Neural cell (in vitro differentiated cells): ENCODE measurements around the gene OST4. TPM values are rescaled to one million over a fixed set of nuclear protein-coding genes. Genes with fewer than 3 reads are reported as not detected.

Experiments
- H2AFZ ChIP-seq: fragments of 200-600, 300-800 bp; sonication (generic), shearing (Covaris generic); 2 replicates; pipeline ENCODE4 v1.6.0; 2014; ENCODE audit warnings: low read depth, mild to moderate bottlenecking, antibody characterized with exemption, low read length, moderate library complexity
- H3F3A ChIP-seq: fragments of 200-600 bp; shearing (Covaris generic); 2 replicates; pipeline ENCODE4 v1.6.1; 2016; ENCODE audit warnings: mild to moderate bottlenecking, moderate library complexity, mixed read lengths, antibody characterized with exemption, low read length; ENCODE audit not compliant: insufficient read depth, poor library complexity, severe bottlenecking
- H3K27ac ChIP-seq: fragments of 200-600, 300-800 bp; sonication (generic), shearing (Covaris generic); 2 replicates; pipeline ENCODE4 v1.5.1; 2014; ENCODE audit warnings: mild to moderate bottlenecking, low read length, moderate library complexity
- H3K27me3 ChIP-seq: fragments of 300-800, 200-600 bp; sonication (generic), shearing (Covaris generic); 2 replicates; pipeline ENCODE4 v1.6.0; 2014; ENCODE audit warnings: mild to moderate bottlenecking, low read depth, low read length, moderate library complexity; ENCODE audit not compliant: insufficient read depth
- H3K36me3 ChIP-seq: fragments of 300-800, 200-600 bp; sonication (generic), shearing (Covaris generic); 2 replicates; pipeline ENCODE4 v1.5.1; 2014; ENCODE audit warnings: mild to moderate bottlenecking, antibody characterized with exemption, low read length, moderate library complexity; ENCODE audit not compliant: insufficient read depth
- H3K4me2 ChIP-seq: fragments of 300-800, 200-600 bp; sonication (generic), shearing (Covaris generic); 2 replicates; pipeline ENCODE4 v1.6.0; 2014; ENCODE audit warnings: mild to moderate bottlenecking, low read length
- H3K4me3 ChIP-seq: fragments of 300-800, 200-600 bp; sonication (generic), shearing (Covaris generic); 2 replicates; pipeline ENCODE4 v1.5.1; 2014; ENCODE audit warnings: mild to moderate bottlenecking, low read length, moderate library complexity
- H3K79me2 ChIP-seq: fragments of 200-600 bp; shearing (Covaris generic); replicated peaks from 2 replicates; pipeline ENCODE4 v1.6.0; 2014; ENCODE audit warnings: mild to moderate bottlenecking, low read length, moderate library complexity; ENCODE audit not compliant: insufficient read depth
- H3K9ac ChIP-seq: fragments of 300-800, 200-600 bp; sonication (generic), shearing (Covaris generic); 2 replicates; pipeline ENCODE4 v1.6.1; 2016; ENCODE audit warnings: mild to moderate bottlenecking, low read length, mixed read lengths
- H3K9me2 ChIP-seq: fragments of 200-600 bp; shearing (Covaris generic); 2 replicates; pipeline ENCODE4 v1.6.1; 2016; ENCODE audit warnings: mild to moderate bottlenecking, low read length, mixed read lengths; ENCODE audit not compliant: insufficient read depth
- H3K9me3 ChIP-seq: fragments of 200-600, 300-800 bp; sonication (generic), shearing (Covaris generic); 2 replicates; pipeline ENCODE4 v1.6.1; 2016; ENCODE audit warnings: mild to moderate bottlenecking, mixed run types, low read length, moderate library complexity, mixed read lengths
- H4K20me1 ChIP-seq: fragments of 200-600 bp; shearing (Covaris generic); 2 replicates; pipeline ENCODE4 v1.6.1; 2016; ENCODE audit warnings: mild to moderate bottlenecking, mixed run types; ENCODE audit not compliant: insufficient read depth
- CTCF ChIP-seq: fragments of 450-650 bp; IDR thresholded peaks from 2 replicates; pipeline ENCODE4 v1.5.1; 2014; ENCODE audit warnings: antibody characterized with exemption, mild to moderate bottlenecking, moderate library complexity; ENCODE audit not compliant: poor library complexity, severe bottlenecking
- EP300 ChIP-seq: fragments of 450-650 bp; conservative IDR thresholded peaks from 2 replicates; pipeline ENCODE4 v1.6.1; 2014; ENCODE audit warnings: antibody characterized with exemption, mild to moderate bottlenecking, moderate library complexity; ENCODE audit not compliant: poor library complexity, severe bottlenecking
- EZH2 ChIP-seq: fragments of 200-600, 300-800 bp; shearing (Covaris generic), sonication (generic); IDR thresholded peaks from 2 replicates; pipeline ENCODE4 v1.6.1; 2014; ENCODE audit warnings: antibody characterized with exemption, low read length, borderline replicate concordance, mild to moderate bottlenecking; ENCODE audit not compliant: insufficient read depth, poor library complexity, severe bottlenecking
- MXI1 ChIP-seq: fragments of 450-650 bp; conservative IDR thresholded peaks from 2 replicates; pipeline ENCODE4 v1.6.1; 2014; ENCODE audit warnings: antibody characterized with exemption, mild to moderate bottlenecking; ENCODE audit not compliant: poor library complexity, severe bottlenecking
- POLR2AphosphoS5 ChIP-seq: IDR thresholded peaks from 2 replicates; pipeline ENCODE4 v1.6.1; 2012
- RAD21 ChIP-seq: fragments of 450-650 bp; conservative IDR thresholded peaks from 2 replicates; pipeline ENCODE4 v1.6.1; 2014; ENCODE audit warnings: antibody characterized with exemption, mild to moderate bottlenecking, moderate library complexity
- REST ChIP-seq: IDR thresholded peaks from 2 replicates; pipeline ENCODE4 v1.6.1; 2012; ENCODE audit warnings: borderline replicate concordance
- SMC3 ChIP-seq: fragments of 450-650 bp; conservative IDR thresholded peaks from 2 replicates; pipeline ENCODE4 v1.6.1; 2014; ENCODE audit warnings: antibody characterized with exemption, mild to moderate bottlenecking, moderate library complexity; ENCODE audit not compliant: poor library complexity
- TAF1 ChIP-seq: IDR thresholded peaks from 2 replicates; pipeline ENCODE4 v1.6.1; 2012; ENCODE audit warnings: low read depth
- polyA plus RNA-seq: library from polyadenylated mRNA; depleted of rRNA; stranded (reverse); fragments of >200 nt; gene quantifications from 2 replicates; pipeline ENCODE4 v1.2.3, GENCODE V29; 2014

Gene OST4
- polyA plus RNA-seq, 1 donor from 2014 or later: 263 TPM

GRCh38 chr2:27065128-27065527, 6.3 kb downstream of the OST4 start:
- Histone ChIP-seq H3K4me2 (no peak overlapping the region), H3K9me2 (no peaks in the 10 kb centered on the region), H3K9me3 (no peaks in the 10 kb centered on the region), H3K79me2 (peaks cover 11% of the 10 kb centered on the region), H3K9ac (no peak overlapping the region), H3K36me3 (no peaks in the 10 kb centered on the region), H3K27me3 (no peaks in the 10 kb centered on the region), H3K4me3 (no peak overlapping the region), H2AFZ (no peak overlapping the region), H4K20me1 (no peaks in the 10 kb centered on the region), H3K27ac (no peak overlapping the region), H3F3A (no peaks in the 10 kb centered on the region)
- TF ChIP-seq EZH2 (no peak), MXI1 (no peak), RAD21 (no peak)

DNA sequence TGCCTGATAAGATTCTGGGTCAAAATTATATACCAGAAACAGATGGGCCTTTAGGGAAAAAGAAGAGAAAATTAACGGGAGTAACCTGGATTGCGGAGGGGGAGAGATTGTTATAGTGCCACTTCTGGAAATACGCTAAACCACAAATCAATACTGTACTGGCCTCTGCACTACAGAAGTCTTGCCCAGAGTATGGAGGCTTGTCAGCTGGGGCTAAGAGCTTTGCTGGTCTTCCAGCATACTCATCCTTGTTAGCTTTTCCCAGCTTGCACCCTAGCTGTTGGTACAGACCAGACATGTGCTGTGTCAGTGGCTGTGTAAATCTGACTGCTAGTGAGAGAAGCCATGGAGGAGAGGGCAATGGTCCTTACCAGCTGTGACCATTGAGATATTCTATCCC, 11.1 kb downstream of the OST4 start:
- Histone ChIP-seq H3F3A (no peaks in the 10 kb centered on the region), H3K9ac (no peak overlapping the region), H3K27ac (no peak overlapping the region), H3K4me2 (no peak overlapping the region), H3K4me3 (no peak overlapping the region), H3K9me3 (no peaks in the 10 kb centered on the region), H4K20me1 (no peaks in the 10 kb centered on the region), H3K79me2 (no peaks in the 10 kb centered on the region), H2AFZ (no peak overlapping the region), H3K9me2 (no peaks in the 10 kb centered on the region), H3K27me3 (no peaks in the 10 kb centered on the region), H3K36me3 (no peaks in the 10 kb centered on the region)
- TF ChIP-seq EZH2: no peak
- TF ChIP-seq MXI1: no peak
- TF ChIP-seq SMC3: no peak
- TF ChIP-seq TAF1: no peak
- TF ChIP-seq POLR2AphosphoS5: no peak
- TF ChIP-seq CTCF: no peak
- no peak for TF ChIP-seq EP300
- TF ChIP-seq RAD21: no peak
- TF ChIP-seq REST: no peak
